Stimulated activated naive CD8-positive, alpha-beta T cell treated with anti-CD3 and anti-CD28 coated beads, Interleukin-15, amount 100 ng/mL, for 72 hours (primary cell): ENCODE results near the gene TSPAN32.

Source experiments
- ATAC-seq: fragments of 150-1000 bp; cut with Tn5 transposase; 2 replicates; pipeline ENCODE4 v1.10.0; 2021; ENCODE audit warnings: mild to moderate bottlenecking, moderate library complexity
- DNase-seq, 2 donors: peaks; one replicate each; pipeline ENCODE4 v3.0.0; 2021 to 2022
- H3K27ac Mint-ChIP-seq, 2 donors: one replicate each; pipeline ENCODE4 v1.8.0; 2022; ENCODE audit warnings: mild to moderate bottlenecking in 2 of 2, mixed read lengths in 2 of 2, moderate library complexity in 2 of 2
- H3K27me3 Mint-ChIP-seq: one replicate; pipeline ENCODE4 v1.8.0; 2022; ENCODE audit warnings: mixed read lengths
- H3K4me1 Mint-ChIP-seq: one replicate; pipeline ENCODE4 v1.8.0; 2022; ENCODE audit warnings: mild to moderate bottlenecking, mixed read lengths
- H3K4me3 Mint-ChIP-seq, 2 donors: one replicate each; pipeline ENCODE4 v1.8.0; 2022; ENCODE audit warnings: mild to moderate bottlenecking in 2 of 2, mixed read lengths in 2 of 2, moderate library complexity in 1 of 2
- H3K9me3 Mint-ChIP-seq, 2 donors: one replicate each; pipeline ENCODE4 v1.8.0; 2022; ENCODE audit warnings: mixed read lengths in 2 of 2

Gene TSPAN32

GRCh38 chr11:2304506-2305139 lies 2.8 kb downstream of the TSPAN32 start:
- peak overlapping the region in 1 of 2 donors; percentile 90 for H3K27ac Mint-ChIP-seq
- DNase-seq, result peak in 1 of 2 donors; percentile 27
- no peak for ATAC-seq
- no peaks in the 10 kb centered on the region for H3K27me3 Mint-ChIP-seq
- H3K4me3 Mint-ChIP-seq, result peak overlapping the region; percentile 71 to 97
- H3K4me1 Mint-ChIP-seq, result peaks cover 81% of the 10 kb centered on the region
- no peaks in the 10 kb centered on the region for H3K9me3 Mint-ChIP-seq

GRCh38 chr11:2305140-2305778 lies 3.4 kb downstream of the TSPAN32 start:
- peak; percentile 84 to 85 for DNase-seq
- Mint-ChIP-seq H3K9me3 (no peaks in the 10 kb centered on the region), H3K27me3 (no peaks in the 10 kb centered on the region), H3K4me3 (peak overlapping the region; percentile 71 to 97), H3K4me1 (peaks cover 76% of the 10 kb centered on the region), H3K27ac (peak overlapping the region in 1 of 2 donors; percentile 90)
- peak; percentile 44 for ATAC-seq

- H3K9me3 Mint-ChIP-seq, result no peaks in the 10 kb centered on the region
- DNase-seq (peak; percentile 29 to 38), ATAC-seq (no peak)
- peak overlapping the region; percentile 71 to 97 for H3K4me3 Mint-ChIP-seq
- no peaks in the 10 kb centered on the region for H3K27me3 Mint-ChIP-seq
- peak overlapping the region; percentile 96 to 97 for H3K27ac Mint-ChIP-seq
- peaks cover 73% of the 10 kb centered on the region for H3K4me1 Mint-ChIP-seq
These were observed 4.1 kb downstream of the TSPAN32 start for GRCh38 chr11:2305788-2306451.

GRCh38 chr11:2306452-2306823 lies 4.6 kb downstream of the TSPAN32 start:
- no peak for DNase-seq
- peak overlapping the region; percentile 96 to 97 for H3K27ac Mint-ChIP-seq
- no peaks in the 10 kb centered on the region for H3K9me3 Mint-ChIP-seq
- H3K4me3 Mint-ChIP-seq, result peak overlapping the region; percentile 71 to 97
- peaks cover 71% of the 10 kb centered on the region for H3K4me1 Mint-ChIP-seq
- ATAC-seq, result no peak
- no peaks in the 10 kb centered on the region for H3K27me3 Mint-ChIP-seq

- H3K4me1 Mint-ChIP-seq, result peaks cover 71% of the 10 kb centered on the region
- ATAC-seq (no peak), DNase-seq (no peak)
- peak overlapping the region; percentile 39 to 68 for H3K4me3 Mint-ChIP-seq
- H3K27ac Mint-ChIP-seq, result peak overlapping the region; percentile 65 to 67
- H3K27me3 Mint-ChIP-seq, result no peaks in the 10 kb centered on the region
- no peaks in the 10 kb centered on the region for H3K9me3 Mint-ChIP-seq
These were observed 5.2 kb downstream of the TSPAN32 start for GRCh38 chr11:2306877-2307500.

- no peak overlapping the region for H3K4me3 Mint-ChIP-seq
- no peak overlapping the region for H3K27ac Mint-ChIP-seq
- H3K27me3 Mint-ChIP-seq, result no peaks in the 10 kb centered on the region
- peaks cover 72% of the 10 kb centered on the region for H3K4me1 Mint-ChIP-seq
- no peak for ATAC-seq
- H3K9me3 Mint-ChIP-seq, result no peaks in the 10 kb centered on the region
- no peak for DNase-seq
These were observed 5.9 kb downstream of the TSPAN32 start for GRCh38 chr11:2307501-2308331.

- Mint-ChIP-seq H3K27ac (peak overlapping the region in 1 of 2 donors; percentile 42), H3K4me1 (peaks cover 70% of the 10 kb centered on the region), H3K27me3 (no peaks in the 10 kb centered on the region), H3K9me3 (no peaks in the 10 kb centered on the region), H3K4me3 (no peak overlapping the region)
- ATAC-seq, result no peak
- no peak for DNase-seq
These were observed 6.9 kb downstream of the TSPAN32 start for GRCh38 chr11:2308713-2309112.

GRCh38 chr11:2309251-2310072 lies 7.6 kb downstream of the TSPAN32 start:
- no peak overlapping the region for H3K4me3 Mint-ChIP-seq
- H3K27ac Mint-ChIP-seq, result peak overlapping the region in 1 of 2 donors; percentile 42
- H3K27me3 Mint-ChIP-seq, result no peaks in the 10 kb centered on the region
- no peak for DNase-seq
- no peak for ATAC-seq
- no peaks in the 10 kb centered on the region for H3K9me3 Mint-ChIP-seq
- peaks cover 67% of the 10 kb centered on the region for H3K4me1 Mint-ChIP-seq

GRCh38 chr11:2310073-2310785 lies 8.4 kb downstream of the TSPAN32 start:
- ATAC-seq, result no peak
- no peak overlapping the region for H3K27ac Mint-ChIP-seq
- no peaks in the 10 kb centered on the region for H3K9me3 Mint-ChIP-seq
- no peaks in the 10 kb centered on the region for H3K27me3 Mint-ChIP-seq
- peaks cover 67% of the 10 kb centered on the region for H3K4me1 Mint-ChIP-seq
- no peak overlapping the region for H3K4me3 Mint-ChIP-seq
- no peak for DNase-seq

- Mint-ChIP-seq H3K4me3 (no peak overlapping the region), H3K27ac (no peak overlapping the region), H3K4me1 (peaks cover 64% of the 10 kb centered on the region), H3K9me3 (no peaks in the 10 kb centered on the region), H3K27me3 (no peaks in the 10 kb centered on the region)
- ATAC-seq (no peak), DNase-seq (no peak)
These were observed 9.1 kb downstream of the TSPAN32 start for GRCh38 chr11:2310786-2311352.

- H3K27ac Mint-ChIP-seq, result peak overlapping the region in 1 of 2 donors; percentile 61
- no peaks in the 10 kb centered on the region for H3K27me3 Mint-ChIP-seq
- peaks cover 61% of the 10 kb centered on the region for H3K4me1 Mint-ChIP-seq
- DNase-seq (no peak), ATAC-seq (no peak)
- H3K4me3 Mint-ChIP-seq, result no peak overlapping the region
- H3K9me3 Mint-ChIP-seq, result no peaks in the 10 kb centered on the region
These were observed 9.7 kb downstream of the TSPAN32 start for GRCh38 chr11:2311353-2312133.

GRCh38 chr11:2312232-2313042 lies 10.6 kb downstream of the TSPAN32 start:
- peaks cover 61% of the 10 kb centered on the region for H3K4me1 Mint-ChIP-seq
- no peaks in the 10 kb centered on the region for H3K9me3 Mint-ChIP-seq
- H3K4me3 Mint-ChIP-seq, result no peak overlapping the region
- no peaks in the 10 kb centered on the region for H3K27me3 Mint-ChIP-seq
- DNase-seq (no peak), ATAC-seq (no peak)
- H3K27ac Mint-ChIP-seq, result no peak overlapping the region
